ENCODE data around the gene BPHL. TPM values are rescaled to one million over a fixed set of nuclear protein-coding genes. Genes with fewer than 3 reads are reported as not detected.
A peak's percentile ranks its signal among the peaks of the same experiment; 100 is the strongest.

The BPHL gene
- total RNA-seq, 1 experiment from 2014 or later: 48.7 TPM

DNA sequence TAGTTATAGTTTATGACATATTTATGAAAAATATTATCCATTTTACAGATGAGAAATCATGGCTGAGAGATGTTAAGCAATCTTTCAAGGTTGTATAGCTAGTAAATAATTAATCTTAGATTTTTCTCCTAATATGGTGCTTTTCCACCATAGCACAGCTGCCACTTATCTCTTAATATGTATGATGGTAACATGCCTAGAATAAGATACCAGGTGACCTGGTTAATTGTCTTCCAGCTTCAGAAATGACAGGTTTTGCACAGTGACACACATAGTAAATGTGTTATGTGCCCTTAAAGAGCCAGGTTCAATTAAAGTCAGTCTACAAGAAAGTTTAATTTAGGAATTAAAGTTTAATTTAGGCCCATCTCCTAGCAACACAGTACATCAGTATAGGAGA is 24.0 kb downstream of the BPHL start:
- no peaks in the 10 kb centered on the region for H3K23me2 ChIP-seq (ENCODE audit: insufficient read length, low read depth, low read length, poor library complexity, severe bottlenecking)
- H2BK5ac ChIP-seq (ENCODE audit: insufficient read length, low read length): no peak overlapping the region
- H3K4ac ChIP-seq (ENCODE audit: low read depth, low read length): no peak overlapping the region
- no peak overlapping the region for H3K56ac ChIP-seq (ENCODE audit: insufficient read length, low read depth, low read length)
- no peaks in the 10 kb centered on the region for H3K79me2 ChIP-seq (ENCODE audit: insufficient read depth, low read length)
- no peak overlapping the region for H2BK120ac ChIP-seq (ENCODE audit: low read depth, low read length, poor library complexity, severe bottlenecking)
- H3K9ac ChIP-seq (ENCODE audit: extremely low read depth, insufficient read length, low read length): no peak overlapping the region
- peaks cover 15 to 28% of the 10 kb centered on the region in 2 experiments for H3K4me1 Mint-ChIP-seq
- no peak overlapping the region for H3K27ac ChIP-seq (ENCODE audit: insufficient read length, low read depth, low read length)
- no peak overlapping the region for H3K14ac ChIP-seq (ENCODE audit: insufficient read depth, low read length)
- H4K8ac ChIP-seq (replicated peaks; ENCODE audit: insufficient read length, low read depth, low read length): no peak overlapping the region
- H3K4me3 Mint-ChIP-seq: no peak overlapping the region
- H4K5ac ChIP-seq (ENCODE audit: insufficient read length, low read depth, low read length): no peak overlapping the region
- peak overlapping the region in 1 of 3 experiments; percentile 96; a peak in 2 of 7 replicates for H3K27ac Mint-ChIP-seq
- H3K27me3 Mint-ChIP-seq (ENCODE audit: low read depth): no peaks in the 10 kb centered on the region
- no peak overlapping the region for H2BK12ac ChIP-seq (ENCODE audit: insufficient read length, low read depth, low read length)
- peaks cover 0 to 2% of the 10 kb centered on the region in 2 experiments; a peak in 3 of 5 replicates for H3K9me3 Mint-ChIP-seq
- H2AFZ ChIP-seq (ENCODE audit: low read length): no peak overlapping the region
- peaks cover 50 to 76% (median 57%) of the 10 kb centered on the region in 3 experiments for H3K36me3 Mint-ChIP-seq (ENCODE audit: insufficient read depth in 1 of 3, low read depth in 3 of 3)
- no peak for TF ChIP-seq CTCF (conservative IDR thresholded peaks at IDR 0.05)
- no peaks in the 10 kb centered on the region; the same call in 1 of the 2 replicates for H3K4me1 ChIP-seq (ENCODE audit: insufficient read depth, low read length)
- no peak for DNase-seq
- no peaks in the 10 kb centered on the region for H3K79me1 ChIP-seq (ENCODE audit: insufficient read depth, low read depth, low read length, poor library complexity, severe bottlenecking)
- H3K9me3 ChIP-seq (ENCODE audit: control insufficient read depth, low read depth, low read length): no peaks in the 10 kb centered on the region
- H2AK5ac ChIP-seq (ENCODE audit: insufficient read length, low read length): no peak overlapping the region
- H3K18ac ChIP-seq (ENCODE audit: insufficient read length, low read depth, low read length): no peak overlapping the region
- no peaks in the 10 kb centered on the region for H4K20me1 ChIP-seq (ENCODE audit: control insufficient read depth, insufficient read depth, insufficient read length)
- no peak overlapping the region for H3K4me2 ChIP-seq (ENCODE audit: insufficient read depth, insufficient read length, low read length)
- no peak overlapping the region for H2BK20ac ChIP-seq (ENCODE audit: low read depth, low read length, poor library complexity, severe bottlenecking)
- no peak overlapping the region for H3T11ph ChIP-seq (ENCODE audit: low read length)
- no peak overlapping the region for H2BK15ac ChIP-seq (ENCODE audit: low read depth, low read length)
- no peaks in the 10 kb centered on the region for H3K27me3 ChIP-seq (ENCODE audit: insufficient read depth, low read length)
- H4K91ac ChIP-seq (ENCODE audit: insufficient read length, low read depth, low read length): no peak overlapping the region
- no peak overlapping the region for H3K23ac ChIP-seq (ENCODE audit: insufficient read length, low read depth, low read length)

All from H9 (cell line).